ENCODE data around the gene ZNF362.
"Not testable (repeated sequence)": the region's sequence is repeated elsewhere in the genome, so short reads cannot be mapped to it uniquely, and the experiment has no call there.

ZNF362 gene

DNA sequence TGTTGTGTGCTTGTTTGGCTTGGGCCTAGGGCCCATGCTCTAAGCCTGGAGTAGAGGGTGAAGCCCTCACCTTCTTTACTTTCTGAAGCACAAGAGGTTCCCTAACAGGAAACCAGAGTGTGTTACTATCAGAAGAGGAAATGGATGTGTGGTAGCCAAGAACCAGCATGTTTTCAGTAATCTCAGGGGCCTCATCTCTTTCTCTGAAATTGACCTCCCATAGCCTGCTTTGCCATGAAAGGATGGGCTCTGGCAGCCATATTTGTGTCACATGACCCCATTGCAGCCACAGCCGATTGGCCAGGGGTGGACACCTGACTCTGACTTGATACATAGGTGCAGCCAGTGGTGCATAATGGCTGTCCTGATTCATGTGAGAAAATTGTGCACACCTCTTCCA, 46.0 kb downstream of the ZNF362 start:
- no peak overlapping the region for H3K27ac ChIP-seq (ENCODE audit: low read length)
- no peak overlapping the region for H3K4me3 ChIP-seq (ENCODE audit: low read length)
- peaks cover 4% of the 10 kb centered on the region for H3K4me1 ChIP-seq (ENCODE audit: control insufficient read depth, low read depth, low read length)
- no peaks in the 10 kb centered on the region for H3K9me3 ChIP-seq (ENCODE audit: control insufficient read depth, low read depth, low read length)
- H3K27me3 ChIP-seq (ENCODE audit: control insufficient read depth, insufficient read depth, low read length): no peaks in the 10 kb centered on the region
- no peaks in the 10 kb centered on the region for H3K36me3 ChIP-seq (ENCODE audit: control insufficient read depth, low read depth, low read length)
- H3K9ac ChIP-seq (ENCODE audit: low read length): no peak overlapping the region

DNA sequence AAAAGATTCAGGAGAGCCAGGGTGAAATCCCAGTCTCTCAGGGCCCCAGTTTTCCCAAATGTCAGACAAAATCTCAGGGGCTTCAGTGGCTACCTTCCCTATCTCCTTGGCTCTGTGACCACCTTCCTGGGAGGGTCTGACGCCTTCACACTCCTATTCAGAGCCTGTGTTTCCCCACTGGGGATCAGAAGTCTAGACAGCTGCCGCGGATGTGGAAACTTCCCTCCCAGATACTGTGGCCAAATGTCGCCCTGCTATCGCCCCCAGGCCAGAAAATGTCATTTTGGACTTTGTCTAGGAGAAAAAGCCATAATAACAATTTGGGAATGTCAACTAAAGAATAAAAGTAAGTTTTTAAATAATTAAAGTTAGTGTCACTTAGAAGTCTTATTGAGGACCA, 48.7 kb downstream of the ZNF362 start:
- Histone ChIP-seq H3K9ac (ENCODE audit: low read length) (no peak overlapping the region), H3K4me1 (ENCODE audit: control insufficient read depth, low read depth, low read length) (peaks cover under 1% of the 10 kb centered on the region), H3K4me3 (ENCODE audit: low read length) (no peak overlapping the region), H3K36me3 (ENCODE audit: control insufficient read depth, low read depth, low read length) (no peaks in the 10 kb centered on the region), H3K27me3 (ENCODE audit: control insufficient read depth, insufficient read depth, low read length) (no peaks in the 10 kb centered on the region), H3K9me3 (ENCODE audit: control insufficient read depth, low read depth, low read length) (no peaks in the 10 kb centered on the region), H3K27ac (ENCODE audit: low read length) (no peak overlapping the region)

DNA sequence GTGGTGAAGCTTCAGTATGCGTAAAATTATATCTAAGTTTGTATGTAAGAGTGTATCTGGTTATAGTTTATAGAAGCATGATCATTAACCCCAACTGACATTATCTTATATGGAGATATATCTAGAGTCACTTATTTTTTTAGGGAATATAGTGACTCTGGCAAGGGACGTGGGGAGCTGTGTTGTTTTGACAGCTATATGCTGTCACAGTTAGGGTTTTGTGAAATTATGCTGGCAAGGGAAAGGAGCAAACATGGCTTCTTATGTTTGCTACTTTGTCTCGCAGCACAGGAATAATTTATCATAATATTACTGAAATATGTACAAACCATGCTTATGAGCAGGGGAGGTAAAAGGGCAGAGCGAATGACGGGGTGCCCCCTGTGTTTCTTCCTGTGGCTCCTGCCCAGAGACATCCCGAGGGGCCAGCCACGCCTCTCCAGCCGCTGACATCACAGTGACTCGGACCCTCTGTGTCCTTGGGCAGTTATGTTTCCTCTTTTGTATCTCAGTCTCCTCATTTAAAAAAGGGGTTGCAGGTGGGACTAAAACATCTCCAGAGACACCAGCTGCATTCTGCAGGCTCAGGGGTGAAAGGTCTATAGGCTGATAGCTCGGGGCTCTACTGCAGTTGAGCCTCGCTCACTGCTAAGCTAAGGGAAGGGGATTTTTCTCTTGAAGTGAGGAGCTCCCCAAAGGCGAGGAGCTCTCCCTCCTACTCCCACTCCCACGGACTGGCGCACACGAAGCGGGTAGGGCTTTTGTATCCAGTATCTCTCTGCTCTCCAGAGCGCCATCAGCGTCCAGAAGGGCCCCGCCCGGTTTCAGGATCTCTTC, 49.7 kb downstream of the ZNF362 start:
- no peaks in the 10 kb centered on the region for H3K27me3 ChIP-seq (ENCODE audit: control insufficient read depth, insufficient read depth, low read length)
- H3K9me3 ChIP-seq (ENCODE audit: control insufficient read depth, low read depth, low read length): no peaks in the 10 kb centered on the region
- H3K4me3 ChIP-seq (ENCODE audit: low read length): no peak overlapping the region
- no peaks in the 10 kb centered on the region for H3K36me3 ChIP-seq (ENCODE audit: control insufficient read depth, low read depth, low read length)
- no peak overlapping the region for H3K9ac ChIP-seq (ENCODE audit: low read length)
- H3K27ac ChIP-seq (ENCODE audit: low read length): no peak overlapping the region
- H3K4me1 ChIP-seq (ENCODE audit: control insufficient read depth, low read depth, low read length): no peaks in the 10 kb centered on the region

DNA sequence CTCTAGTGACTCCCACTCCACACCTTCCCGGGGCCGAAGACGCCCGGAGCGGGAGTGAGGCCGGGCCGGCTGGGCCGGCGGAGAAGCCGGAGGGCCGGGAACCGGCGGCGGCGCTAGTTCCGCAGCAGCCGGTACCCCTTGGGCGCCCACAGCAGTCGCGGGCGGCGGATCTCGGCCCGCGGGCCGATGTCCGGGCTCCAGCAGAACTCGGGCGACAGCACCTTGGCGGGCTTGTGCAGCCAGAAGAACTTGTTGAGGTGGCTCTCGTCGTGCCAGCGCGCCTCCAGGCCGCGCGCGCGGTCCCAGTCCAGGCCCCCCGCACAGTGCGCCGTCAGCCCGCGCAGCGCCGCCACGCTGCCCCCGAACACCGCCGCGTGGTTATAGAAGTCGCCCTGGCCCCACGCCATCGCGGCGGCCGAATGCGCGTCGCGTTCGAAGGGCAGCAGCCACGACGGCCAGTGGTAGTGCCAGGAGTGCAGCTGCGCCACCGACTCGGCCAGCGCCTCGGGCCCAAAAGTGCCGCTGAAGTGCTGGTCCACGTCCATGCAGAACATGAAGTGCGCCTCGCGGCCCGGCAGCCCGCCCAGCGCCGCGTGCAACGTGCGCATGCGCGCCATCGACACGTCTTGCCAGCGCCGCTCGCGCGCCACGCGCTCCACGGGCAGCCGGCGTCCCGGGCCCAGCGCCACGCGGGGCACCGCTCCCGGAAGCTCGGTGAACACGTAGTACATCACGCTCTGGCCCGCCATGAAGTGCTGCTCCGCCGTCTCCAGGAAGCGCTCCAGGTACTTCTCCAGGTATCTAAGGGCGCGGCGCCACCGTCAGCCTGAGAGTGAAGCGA, 50.6 kb downstream of the ZNF362 start:
- Histone ChIP-seq H3K27ac (ENCODE audit: low read length) (no peak overlapping the region), H3K9ac (ENCODE audit: low read length) (no peak overlapping the region), H3K9me3 (ENCODE audit: control insufficient read depth, low read depth, low read length) (no peaks in the 10 kb centered on the region), H3K4me3 (ENCODE audit: low read length) (no peak overlapping the region), H3K36me3 (ENCODE audit: control insufficient read depth, low read depth, low read length) (no peaks in the 10 kb centered on the region), H3K27me3 (ENCODE audit: control insufficient read depth, insufficient read depth, low read length) (no peaks in the 10 kb centered on the region), H3K4me1 (ENCODE audit: control insufficient read depth, low read depth, low read length) (no peaks in the 10 kb centered on the region)

DNA sequence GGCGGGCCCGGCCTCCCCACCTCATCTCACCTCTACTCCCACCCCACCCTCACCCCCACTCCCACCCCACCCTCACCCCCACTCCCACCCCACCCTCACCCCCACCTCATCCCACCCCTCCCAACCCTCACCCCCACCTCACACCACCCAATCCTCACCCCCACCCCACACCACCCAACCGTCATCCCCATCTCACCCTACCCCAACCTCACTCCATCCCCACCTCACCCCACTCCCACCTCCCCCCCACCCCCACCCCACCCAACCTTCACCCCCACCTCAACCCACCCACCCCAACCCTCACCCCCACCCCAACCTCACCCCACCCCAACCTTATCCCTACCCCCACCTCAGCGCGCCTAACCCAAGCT, 51.2 kb downstream of the ZNF362 start:
- Histone ChIP-seq H3K4me3 (ENCODE audit: low read length) (no peak overlapping the region), H3K4me1 (ENCODE audit: control insufficient read depth, low read depth, low read length) (no peaks in the 10 kb centered on the region), H3K9ac (ENCODE audit: low read length) (no peak overlapping the region), H3K27ac (ENCODE audit: low read length) (no peak overlapping the region), H3K27me3 (ENCODE audit: control insufficient read depth, insufficient read depth, low read length) (no peaks in the 10 kb centered on the region), H3K36me3 (ENCODE audit: control insufficient read depth, low read depth, low read length) (no peaks in the 10 kb centered on the region), H3K9me3 (ENCODE audit: control insufficient read depth, low read depth, low read length) (no peaks in the 10 kb centered on the region)

DNA sequence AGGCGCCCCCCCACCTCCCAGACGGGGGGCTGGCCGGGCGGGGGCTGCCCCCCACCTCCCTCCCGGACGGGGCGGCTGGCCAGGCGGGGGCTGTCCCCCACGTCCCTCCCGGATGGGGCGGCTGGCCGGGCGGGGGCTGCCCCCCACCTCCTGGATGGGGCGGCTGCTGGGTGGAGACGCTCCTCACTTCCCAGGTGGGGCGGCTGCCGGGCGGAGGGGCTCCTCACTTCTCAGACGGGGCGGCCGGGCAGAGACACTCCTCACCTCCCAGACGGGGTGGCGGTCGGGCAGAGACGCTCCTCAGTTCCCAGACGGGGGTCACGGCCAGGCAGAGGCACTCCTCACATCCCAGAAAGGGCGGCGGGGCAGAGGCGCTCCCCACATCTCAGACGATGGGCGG, 53.1 kb downstream of the ZNF362 start:
- H3K9ac ChIP-seq (ENCODE audit: low read length); H3K36me3 ChIP-seq (ENCODE audit: control insufficient read depth, low read depth, low read length): not testable (repeated sequence)

DNA sequence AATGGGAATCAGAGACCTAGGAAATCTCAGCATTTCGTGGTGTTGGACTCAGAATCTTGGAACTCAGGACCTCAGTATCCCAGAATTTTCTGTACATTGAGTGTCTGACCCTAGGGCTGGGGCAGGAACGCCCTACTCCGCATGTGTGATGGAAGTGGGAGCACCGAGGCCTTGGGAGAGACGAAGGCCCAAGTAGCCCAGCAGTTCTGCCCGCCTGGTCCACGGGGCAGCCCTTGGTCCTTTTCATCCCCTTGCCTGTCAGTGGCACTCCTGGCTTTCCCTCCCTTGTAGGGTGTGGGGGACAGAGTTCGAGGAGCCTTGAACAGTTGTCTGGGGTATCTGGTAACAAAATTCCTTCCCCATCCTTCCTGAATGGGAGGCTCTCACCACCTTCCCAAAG, 54.4 kb downstream of the ZNF362 start:
- no peaks in the 10 kb centered on the region for H3K36me3 ChIP-seq (ENCODE audit: control insufficient read depth, low read depth, low read length)
- no peak overlapping the region for H3K27ac ChIP-seq (ENCODE audit: low read length)
- H3K4me3 ChIP-seq (ENCODE audit: low read length): no peak overlapping the region
- H3K9ac ChIP-seq (ENCODE audit: low read length): no peak overlapping the region
- H3K4me1 ChIP-seq (ENCODE audit: control insufficient read depth, low read depth, low read length): no peaks in the 10 kb centered on the region
- H3K9me3 ChIP-seq (ENCODE audit: control insufficient read depth, low read depth, low read length): no peaks in the 10 kb centered on the region
- H3K27me3 ChIP-seq (ENCODE audit: control insufficient read depth, insufficient read depth, low read length): no peaks in the 10 kb centered on the region

More for the DNA sequence above, 53.1 kb downstream of the ZNF362 start:
- not testable (repeated sequence) for H3K4me3 ChIP-seq (ENCODE audit: low read length); H3K27me3 ChIP-seq (ENCODE audit: control insufficient read depth, insufficient read depth, low read length); H3K4me1 ChIP-seq (ENCODE audit: control insufficient read depth, low read depth, low read length); H3K9me3 ChIP-seq (ENCODE audit: control insufficient read depth, low read depth, low read length); H3K27ac ChIP-seq (ENCODE audit: low read length)

DNA sequence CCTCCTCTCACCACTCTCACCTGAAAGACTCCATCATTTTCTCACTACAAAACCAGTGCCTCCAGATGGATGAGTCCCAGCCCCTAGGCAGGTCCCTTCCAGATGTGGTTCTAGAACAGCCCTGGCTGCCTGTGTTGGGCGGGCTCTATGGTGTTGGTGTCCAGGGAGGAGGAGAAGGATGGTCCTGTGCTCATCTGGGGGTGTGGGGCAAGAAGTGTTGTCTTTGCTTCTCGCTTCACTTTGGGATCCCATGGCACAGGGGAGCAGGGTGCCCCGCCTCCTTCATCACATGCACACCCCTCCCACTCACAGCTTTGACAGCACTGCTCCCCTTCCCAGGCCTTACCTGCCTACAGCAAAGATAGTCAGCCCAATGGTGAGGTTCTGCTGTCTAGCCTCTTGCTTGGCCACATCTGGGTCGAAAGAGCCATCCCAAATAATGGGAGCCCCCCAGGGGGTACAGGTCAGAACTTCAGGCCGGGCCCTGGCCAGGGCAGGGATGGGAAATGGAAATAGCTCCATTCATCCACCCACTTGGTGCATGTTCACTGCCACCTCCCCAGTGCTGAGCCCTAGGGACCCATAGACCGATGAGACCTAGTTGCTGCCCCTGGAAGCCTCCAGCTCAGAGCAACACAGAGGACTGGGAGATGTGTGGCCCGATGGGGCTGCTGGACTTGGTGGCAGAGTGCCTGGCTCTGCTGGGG, 55.6 kb downstream of the ZNF362 start:
- H3K4me3 ChIP-seq (ENCODE audit: low read length): no peak overlapping the region
- H3K27me3 ChIP-seq (ENCODE audit: control insufficient read depth, insufficient read depth, low read length): no peaks in the 10 kb centered on the region
- H3K9ac ChIP-seq (ENCODE audit: low read length): no peak overlapping the region
- H3K36me3 ChIP-seq (ENCODE audit: control insufficient read depth, low read depth, low read length): no peaks in the 10 kb centered on the region
- no peak overlapping the region for H3K27ac ChIP-seq (ENCODE audit: low read length)
- no peaks in the 10 kb centered on the region for H3K4me1 ChIP-seq (ENCODE audit: control insufficient read depth, low read depth, low read length)
- no peaks in the 10 kb centered on the region for H3K9me3 ChIP-seq (ENCODE audit: control insufficient read depth, low read depth, low read length)

DNA sequence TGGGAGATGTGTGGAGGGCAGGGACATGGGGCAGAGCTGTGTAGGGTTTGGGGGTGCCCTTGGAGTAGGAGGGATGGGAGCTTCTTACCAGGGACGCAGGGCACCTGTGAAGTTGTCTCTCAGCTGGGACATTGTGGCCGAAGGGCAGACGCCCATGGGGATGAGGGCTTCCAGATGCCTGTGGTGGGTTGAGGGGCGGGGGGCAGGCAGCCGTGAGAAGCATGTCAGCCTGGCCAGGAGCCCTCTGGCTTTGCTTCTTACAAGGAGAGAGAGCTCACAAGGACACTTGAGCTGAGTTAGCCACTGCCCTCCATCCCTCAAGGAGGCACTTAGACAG, 56.1 kb downstream of the ZNF362 start:
- Histone ChIP-seq H3K4me1 (ENCODE audit: control insufficient read depth, low read depth, low read length) (no peaks in the 10 kb centered on the region), H3K9me3 (ENCODE audit: control insufficient read depth, low read depth, low read length) (no peaks in the 10 kb centered on the region), H3K36me3 (ENCODE audit: control insufficient read depth, low read depth, low read length) (no peaks in the 10 kb centered on the region), H3K4me3 (ENCODE audit: low read length) (no peak overlapping the region), H3K27ac (ENCODE audit: low read length) (no peak overlapping the region), H3K9ac (ENCODE audit: low read length) (no peak overlapping the region), H3K27me3 (ENCODE audit: control insufficient read depth, insufficient read depth, low read length) (no peaks in the 10 kb centered on the region)

DNA sequence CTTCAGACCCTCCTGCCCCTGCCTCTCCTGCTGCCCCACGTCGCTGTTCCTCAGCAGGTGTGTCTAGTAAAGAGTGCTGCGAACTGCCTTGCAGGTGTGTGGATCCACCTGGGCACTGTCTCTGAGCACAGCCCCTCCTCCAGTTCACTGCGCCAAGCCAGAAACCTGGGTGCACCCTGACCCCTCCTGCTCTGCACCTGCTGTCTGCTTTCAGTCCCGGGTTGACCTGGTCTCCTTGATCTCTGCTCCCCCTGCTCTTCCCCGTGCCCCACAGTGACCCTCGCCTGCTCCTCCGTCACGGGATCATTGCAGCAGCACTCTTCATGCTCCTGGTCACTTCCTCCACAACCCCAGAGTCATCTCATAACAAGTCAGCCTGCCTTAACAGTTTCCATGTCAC, 58.1 kb downstream of the ZNF362 start:
- Histone ChIP-seq H3K9me3 (ENCODE audit: control insufficient read depth, low read depth, low read length) (no peaks in the 10 kb centered on the region), H3K9ac (ENCODE audit: low read length) (no peak overlapping the region), H3K36me3 (ENCODE audit: control insufficient read depth, low read depth, low read length) (no peaks in the 10 kb centered on the region), H3K4me3 (ENCODE audit: low read length) (no peak overlapping the region), H3K4me1 (ENCODE audit: control insufficient read depth, low read depth, low read length) (no peaks in the 10 kb centered on the region), H3K27ac (ENCODE audit: low read length) (no peak overlapping the region), H3K27me3 (ENCODE audit: control insufficient read depth, insufficient read depth, low read length) (no peaks in the 10 kb centered on the region)

DNA sequence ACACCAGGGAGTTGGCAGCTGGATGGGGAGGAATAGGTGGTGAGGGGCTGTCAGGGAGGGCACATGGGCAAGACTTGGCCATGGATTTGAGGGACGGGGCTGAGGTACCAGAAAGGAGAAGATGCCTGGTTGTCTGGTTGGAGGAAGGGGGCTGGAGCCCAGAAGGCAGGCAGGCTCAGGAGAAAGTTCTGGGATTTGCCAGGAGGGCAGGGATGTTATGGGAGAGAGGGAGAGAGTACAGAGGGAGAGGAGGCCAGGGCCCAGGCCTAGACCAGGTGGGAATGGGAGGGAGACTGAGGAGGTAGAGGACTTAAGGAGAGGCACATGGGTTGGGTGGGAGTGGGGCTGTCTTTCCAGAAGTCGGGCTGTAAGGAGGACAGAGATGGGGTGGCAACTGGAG, 60.3 kb downstream of the ZNF362 start:
- no peaks in the 10 kb centered on the region for H3K9me3 ChIP-seq (ENCODE audit: control insufficient read depth, low read depth, low read length)
- no peak overlapping the region for H3K4me3 ChIP-seq (ENCODE audit: low read length)
- no peak overlapping the region for H3K27ac ChIP-seq (ENCODE audit: low read length)
- no peaks in the 10 kb centered on the region for H3K27me3 ChIP-seq (ENCODE audit: control insufficient read depth, insufficient read depth, low read length)
- H3K36me3 ChIP-seq (ENCODE audit: control insufficient read depth, low read depth, low read length): no peaks in the 10 kb centered on the region
- no peaks in the 10 kb centered on the region for H3K4me1 ChIP-seq (ENCODE audit: control insufficient read depth, low read depth, low read length)
- no peak overlapping the region for H3K9ac ChIP-seq (ENCODE audit: low read length)

Measured in iPS-18a (cell line).